Stimulated activated CD4-positive, alpha-beta T cell treated with anti-CD3 and anti-CD28 coated beads, Interleukin-12 subunit alpha, Interleukin-12 subunit beta, amount 100 ng/mL, for 4 hours (primary cell): ENCODE measurements around the gene DCTD.

Experiments used
- DNase-seq: peaks from one replicate; pipeline ENCODE4 v3.0.0-alpha.2; 2020

Gene DCTD

GRCh38 chr4:182863501-182863900 lies 53.7 kb downstream of the DCTD start:
- DNase-seq, result no peak

DNA sequence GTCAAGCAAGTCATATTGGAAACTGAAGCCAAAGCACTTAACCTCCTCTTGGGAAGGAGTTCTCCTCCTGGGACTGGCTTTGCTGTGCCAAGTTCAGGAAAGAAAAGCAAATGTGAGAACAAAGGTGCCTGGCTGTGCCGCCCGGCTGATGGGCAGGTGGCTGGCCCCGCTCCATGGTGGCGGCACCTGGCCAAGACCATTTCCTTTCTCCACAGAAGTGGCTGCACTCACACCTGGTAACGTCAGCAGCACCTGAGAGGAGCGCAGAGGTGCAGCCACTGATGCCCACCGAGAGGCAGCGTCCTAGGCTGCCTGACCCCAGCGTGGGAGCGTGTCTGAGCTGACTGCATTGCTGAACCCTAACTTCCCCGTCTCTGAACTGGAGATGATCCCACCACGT lies 54.3 kb downstream of the DCTD start:
- DNase-seq, result no peak

GRCh38 chr4:182862141-182862875 lies 54.9 kb downstream of the DCTD start:
- no peak for DNase-seq

GRCh38 chr4:182861346-182861745 lies 55.8 kb downstream of the DCTD start:
- no peak for DNase-seq

- DNase-seq, result no peak
Observed at GRCh38 chr4:182859730-182860129, 57.5 kb downstream of the DCTD start.

GRCh38 chr4:182858711-182859110 lies 58.5 kb downstream of the DCTD start:
- no peak for DNase-seq

DNA sequence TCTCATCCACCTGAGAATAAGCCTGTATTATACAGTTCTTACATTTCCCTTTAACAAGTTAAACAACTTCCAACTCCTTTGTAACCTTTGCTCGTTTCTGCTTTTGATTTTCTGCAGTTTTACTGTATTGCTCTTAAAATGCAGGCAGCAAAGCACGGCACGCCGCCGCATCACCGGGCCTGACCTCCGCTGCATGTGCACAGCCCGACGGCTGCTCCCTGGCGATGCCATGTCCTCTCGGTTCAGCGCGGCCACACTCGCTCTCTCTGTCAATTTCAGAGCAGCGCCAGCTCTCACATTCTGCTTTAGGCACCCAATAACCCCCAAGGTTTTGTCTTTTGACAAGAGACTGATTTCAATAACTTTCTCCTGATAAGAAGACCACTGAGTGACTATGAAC lies 60.3 kb downstream of the DCTD start:
- no peak for DNase-seq

- DNase-seq, result no peak
Observed at GRCh38 chr4:182855877-182856276, 61.3 kb downstream of the DCTD start.

DNA sequence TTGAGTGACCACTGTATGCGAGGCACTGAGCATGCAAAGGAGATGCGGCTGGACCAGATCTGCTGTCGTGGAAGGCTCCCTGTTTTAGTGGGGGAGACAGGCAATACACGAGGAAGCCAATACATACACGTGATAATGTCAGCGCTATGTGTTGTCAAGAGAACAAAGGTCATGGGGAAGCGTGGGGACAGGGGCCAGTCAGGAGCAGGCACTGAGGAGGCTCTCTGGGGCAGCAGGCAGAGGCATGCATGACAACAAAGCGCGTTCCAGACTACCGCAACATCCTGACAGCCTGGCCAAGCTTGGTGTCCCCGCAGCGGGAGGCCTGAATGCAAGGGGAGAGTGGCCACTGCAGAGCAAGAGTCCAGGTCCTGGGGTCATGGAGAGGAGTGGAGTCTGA lies 61.9 kb downstream of the DCTD start:
- DNase-seq, result no peak

- no peak for DNase-seq
Observed at GRCh38 chr4:182854466-182854865, 62.7 kb downstream of the DCTD start.

- no peak for DNase-seq
Observed at GRCh38 chr4:182853731-182854330, 63.4 kb downstream of the DCTD start.

- DNase-seq, result no peak
Observed at GRCh38 chr4:182848685-182849084, 68.5 kb downstream of the DCTD start.

GRCh38 chr4:182847576-182848450 lies 69.4 kb downstream of the DCTD start:
- DNase-seq, result no peak

DNA sequence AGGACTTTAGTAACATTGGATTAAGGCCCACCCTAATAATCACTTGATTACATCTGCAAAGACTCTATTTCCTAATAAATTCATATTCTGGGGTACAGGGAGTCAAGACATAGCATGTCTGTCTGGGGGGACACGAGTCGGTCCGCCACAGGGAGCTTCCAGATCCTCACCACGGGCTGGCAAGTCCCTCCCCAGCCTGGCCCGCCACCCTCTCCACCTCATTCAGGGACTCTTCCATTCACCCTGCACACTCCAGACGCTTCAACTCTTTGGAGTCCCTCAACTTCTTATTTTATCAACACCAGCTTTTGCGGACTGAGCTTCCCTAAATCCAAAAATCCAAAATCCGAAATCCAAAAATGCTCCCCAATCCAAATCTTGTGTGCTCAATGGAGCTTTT lies 71.2 kb downstream of the DCTD start:
- DNase-seq, result no peak

- DNase-seq, result no peak
Observed at GRCh38 chr4:182845618-182846017, 71.6 kb downstream of the DCTD start.

DNA sequence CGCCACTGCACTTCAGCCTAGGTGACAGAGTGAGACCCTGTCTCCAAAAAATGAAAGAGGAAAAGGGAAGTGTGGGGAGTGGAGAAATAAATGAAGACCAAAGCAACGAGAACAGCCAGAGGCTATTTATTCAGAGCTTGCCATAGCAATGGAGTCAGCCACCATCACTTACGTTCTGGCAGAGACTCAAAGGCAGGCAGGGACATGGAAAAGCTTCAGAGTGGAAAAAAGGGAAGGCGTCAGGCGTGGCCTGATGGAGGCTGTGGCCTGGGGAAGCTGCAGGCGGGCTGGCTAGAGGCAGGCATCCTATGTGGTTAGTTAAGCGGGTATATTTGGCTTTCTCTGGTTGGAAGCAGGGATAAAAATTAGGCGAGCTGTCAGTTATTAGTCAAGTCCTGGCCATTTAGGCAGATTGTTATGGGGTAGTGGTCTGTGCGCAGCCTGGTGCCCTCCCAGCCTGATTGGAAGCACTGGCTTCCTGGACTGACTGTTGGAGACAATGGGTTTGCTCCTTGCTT lies 73.3 kb downstream of the DCTD start:
- DNase-seq, result no peak

- no peak for DNase-seq
Observed at GRCh38 chr4:182842759-182843390, 74.3 kb downstream of the DCTD start.

GRCh38 chr4:182842104-182842600 lies 75.0 kb downstream of the DCTD start:
- no peak for DNase-seq

DNA sequence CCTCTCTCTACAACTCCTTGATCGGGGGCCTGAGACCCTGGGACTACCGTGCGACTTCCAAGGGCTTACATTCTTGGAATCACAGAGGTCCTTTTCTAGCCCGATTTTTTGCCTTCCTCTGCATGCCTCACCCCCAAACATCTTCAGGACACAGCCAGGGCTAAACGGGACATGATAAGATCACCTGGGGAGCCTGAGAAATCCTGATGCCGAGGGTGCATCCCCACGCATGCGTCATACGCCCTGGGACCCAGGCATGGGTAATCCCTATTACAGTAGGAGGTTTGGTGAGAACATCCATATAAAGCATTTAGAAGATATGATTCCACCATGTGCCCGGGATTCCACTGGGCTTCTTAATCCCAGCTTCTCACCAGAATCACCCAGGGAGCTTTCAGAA lies 77.1 kb downstream of the DCTD start:
- no peak for DNase-seq
